PC-3 (cell line): ENCODE data around the gene GSTM3. TPM values are rescaled to one million over a fixed set of nuclear protein-coding genes. Genes with fewer than 3 reads are reported as not detected.

Source experiments
- ATAC-seq: fragments of 200-7000 bp; cut with Tn5 transposase; 2 replicates; pipeline ENCODE4 v1.9.1; 2020; ENCODE audit warnings: mild to moderate bottlenecking, moderate library complexity
- BruUV-seq: library from RNA; stranded (reverse); fragments of 400-500 nt; replicated peaks from 2 replicates; lab custom pipeline; 2021; lab: Mats Ljungman, UMichigan
- CTCF ChIA-PET: fragments of 300-600 bp; sonication (Branson Sonifier 250); formaldehyde crosslinking; loops from one replicate; lab custom pipeline; 2022; ENCODE audit warnings: antibody characterized with exemption; lab: Charles Lee
- POLR2A ChIA-PET: fragments of 300-600 bp; sonication (Branson Sonifier 250); formaldehyde crosslinking; loops from one replicate; lab custom pipeline; 2022; ENCODE audit warnings: antibody characterized with exemption; ENCODE audit not compliant: unreplicated experiment; lab: Charles Lee
- DNase-seq: peaks from one replicate; pipeline ENCODE4 v3.0.0-alpha.2; 2015
- H2AFZ ChIP-seq: fragments of 300-600 bp; sonication (generic); 2 replicates; pipeline ENCODE4 v1.6.0; 2016; ENCODE audit warnings: antibody characterized with exemption, low read length
- H3F3A ChIP-seq: fragments of 300-600 bp; sonication (generic); one replicate; pipeline ENCODE4 v1.6.0; 2017; ENCODE audit warnings: antibody characterized with exemption, low read length, control low read depth, mild to moderate bottlenecking; ENCODE audit not compliant: unreplicated experiment
- H3K27ac ChIP-seq: fragments of 300-600 bp; sonication (generic); 2 replicates; pipeline ENCODE4 v1.5.1; 2016; ENCODE audit warnings: mild to moderate bottlenecking, low read length
- H3K27me3 ChIP-seq: fragments of 300-600 bp; sonication (generic); 2 replicates; pipeline ENCODE4 v1.6.1; 2016; ENCODE audit warnings: low read length, mixed read lengths
- H3K36me3 ChIP-seq: fragments of 300-600 bp; sonication (generic); 2 replicates; pipeline ENCODE4 v1.6.1; 2016; ENCODE audit warnings: low read depth, mixed run types, low read length, mixed read lengths
- H3K4me1 ChIP-seq: fragments of 300-600 bp; sonication (generic); 2 replicates; pipeline ENCODE4 v1.5.1; 2016; ENCODE audit warnings: low read length; ENCODE audit not compliant: insufficient read depth
- H3K4me2 ChIP-seq: fragments of 300-600 bp; sonication (generic); 2 replicates; pipeline ENCODE4 v1.6.0; 2016; ENCODE audit warnings: low read length
- H3K4me3 ChIP-seq: fragments of 300-600 bp; sonication (generic); 2 replicates; pipeline ENCODE4 v1.5.1; 2016; ENCODE audit warnings: mild to moderate bottlenecking, low read length, mixed read lengths
- H3K79me2 ChIP-seq: fragments of 300-600 bp; sonication (generic); 2 replicates; pipeline ENCODE4 v1.6.1; 2017; ENCODE audit warnings: low read length, mixed read lengths
- H3K9ac ChIP-seq: fragments of 300-600 bp; sonication (generic); 2 replicates; pipeline ENCODE4 v1.6.0; 2016; ENCODE audit warnings: mild to moderate bottlenecking, low read length
- H3K9me2 ChIP-seq: fragments of 300-600 bp; sonication (generic); replicated peaks from 2 replicates; pipeline ENCODE4 v1.6.1; 2016; ENCODE audit warnings: mixed run types, low read length, mixed read lengths
- H3K9me3 ChIP-seq: fragments of 300-600 bp; sonication (generic); 2 replicates; pipeline ENCODE4 v1.6.1; 2016; ENCODE audit warnings: low read length, mixed read lengths
- H4K20me1 ChIP-seq: fragments of 300-600 bp; sonication (generic); 2 replicates; pipeline ENCODE4 v1.6.1; 2016; ENCODE audit warnings: low read length, mixed read lengths
- CTCF ChIP-seq: fragments of 300-600 bp; sonication (generic); conservative IDR thresholded peaks from 2 replicates; pipeline ENCODE4 v1.5.1; 2017; ENCODE audit warnings: antibody characterized with exemption, low read depth, mild to moderate bottlenecking, low read length
- EZH2 ChIP-seq: fragments of 300-600 bp; sonication (generic); IDR thresholded peaks from one replicate; pipeline ENCODE4 v1.6.1; 2017; ENCODE audit warnings: antibody characterized with exemption, mild to moderate bottlenecking, low read length; ENCODE audit not compliant: unreplicated experiment
- EZH2phosphoT487 ChIP-seq: fragments of 300-600 bp; sonication (generic); IDR thresholded peaks from 2 replicates; pipeline ENCODE4 v1.6.1; 2018; ENCODE audit warnings: mild to moderate bottlenecking, antibody characterized with exemption, low read length, borderline replicate concordance
- intact Hi-C: fragments of 100-400 bp; cut with micrococcal nuclease; formaldehyde crosslinking; loops from 2 replicates; pipeline ENCODE4 v1.9.0; 2023
- total RNA-seq: library from RNA; depleted of rRNA; stranded (reverse); fragments of >200 nt; gene quantifications from 2 replicates; pipeline ENCODE4 v1.2.3, GENCODE V29; 2014

The GSTM3 gene
- total RNA-seq, 1 experiment from 2014 or later: 76.6 TPM

GRCh38 chr1:109785446-109786111 is 44.7 kb upstream of the GSTM3 start:
- ChIA-PET CTCF (no interaction called here), POLR2A (no interaction called here)
- Histone ChIP-seq H3K27me3 (no peaks in the 10 kb centered on the region), H3K27ac (no peak overlapping the region), H3K4me3 (no peak overlapping the region), H3K79me2 (no peaks in the 10 kb centered on the region), H3K9ac (no peak overlapping the region), H3K9me2 (no peaks in the 10 kb centered on the region), H4K20me1 (no peaks in the 10 kb centered on the region), H3K36me3 (no peaks in the 10 kb centered on the region), H3K4me1 (peaks cover 55% of the 10 kb centered on the region), H3K4me2 (no peak overlapping the region), H3K9me3 (no peaks in the 10 kb centered on the region), H3F3A (no peaks in the 10 kb centered on the region), H2AFZ (no peak overlapping the region)
- ATAC-seq (no peak), DNase-seq (no peak)
- no TSS peak for BruUV-seq
- intact Hi-C loops: loop anchor here (2.0 kb wide), 1 partner anchor 43 kb away; no protein-coding TSS in a partner anchor
- TF ChIP-seq EZH2: no peak
- TF ChIP-seq EZH2phosphoT487: no peak
- no peak for TF ChIP-seq CTCF

- Histone ChIP-seq H3K36me3 (no peaks in the 10 kb centered on the region), H3K9ac (no peak overlapping the region), H3K9me2 (no peaks in the 10 kb centered on the region), H3K4me1 (peaks cover 55% of the 10 kb centered on the region), H3K79me2 (no peaks in the 10 kb centered on the region), H3K4me3 (no peak overlapping the region), H3K27ac (no peak overlapping the region), H3K27me3 (no peaks in the 10 kb centered on the region), H3K4me2 (no peak overlapping the region), H4K20me1 (no peaks in the 10 kb centered on the region), H3K9me3 (no peaks in the 10 kb centered on the region), H3F3A (no peaks in the 10 kb centered on the region), H2AFZ (no peak overlapping the region)
- ATAC-seq: no peak
- DNase-seq: no peak
- ChIA-PET CTCF (interaction anchor here (0.6 kb wide), 1 partner anchor 200 kb away, joined by 5 read pairs; the partner anchor contains the start of gene AHCYL1), POLR2A (no interaction called here)
- intact Hi-C loops: no loop called here
- no TSS peak for BruUV-seq
- TF ChIP-seq EZH2phosphoT487 (no peak), EZH2 (no peak), CTCF (no peak)
Observed at GRCh38 chr1:109784551-109785252, 43.9 kb upstream of the GSTM3 start.

GRCh38 chr1:109783436-109783835 is 42.6 kb upstream of the GSTM3 start:
- intact Hi-C loops: loop anchor here (2.0 kb wide), 2 partner anchors 55 to 69 kb away; no protein-coding TSS in a partner anchor
- H4K20me1 ChIP-seq: no peaks in the 10 kb centered on the region
- H2AFZ ChIP-seq: peak overlapping the region; percentile 41
- H3F3A ChIP-seq: no peaks in the 10 kb centered on the region
- H3K27ac ChIP-seq: peak overlapping the region; percentile 38; the same call in 1 of the 2 replicates
- H3K9me3 ChIP-seq: no peaks in the 10 kb centered on the region
- no peaks in the 10 kb centered on the region for H3K79me2 ChIP-seq
- BruUV-seq: no TSS peak
- POLR2A ChIA-PET: no interaction called here
- H3K4me1 ChIP-seq: peaks cover 48% of the 10 kb centered on the region
- no peaks in the 10 kb centered on the region for H3K9me2 ChIP-seq
- peak; percentile 77 for ATAC-seq
- no peaks in the 10 kb centered on the region for H3K27me3 ChIP-seq
- TF ChIP-seq EZH2phosphoT487 (no peak), CTCF (no peak), EZH2 (no peak)
- no peaks in the 10 kb centered on the region for H3K36me3 ChIP-seq
- DNase-seq: peak; percentile 90
- CTCF ChIA-PET: no interaction called here
- H3K4me3 ChIP-seq: no peak overlapping the region
- no peak overlapping the region; the same call in 1 of the 2 replicates for H3K9ac ChIP-seq
- peak overlapping the region; percentile 48 for H3K4me2 ChIP-seq
